Activated gamma-delta T cell (primary cell): ENCODE measurements around the gene VPS37B.
A peak's percentile ranks its signal among the peaks of the same experiment; 100 is the strongest.

Source experiments
- DNase-seq: peaks from one replicate; lab custom pipeline; 2025; lab: John Stamatoyannopoulos, UW

The VPS37B gene

GRCh38 chr12:122866379-122866778 lies 29.5 kb downstream of the VPS37B start:
- DNase-seq, result no peak

DNA sequence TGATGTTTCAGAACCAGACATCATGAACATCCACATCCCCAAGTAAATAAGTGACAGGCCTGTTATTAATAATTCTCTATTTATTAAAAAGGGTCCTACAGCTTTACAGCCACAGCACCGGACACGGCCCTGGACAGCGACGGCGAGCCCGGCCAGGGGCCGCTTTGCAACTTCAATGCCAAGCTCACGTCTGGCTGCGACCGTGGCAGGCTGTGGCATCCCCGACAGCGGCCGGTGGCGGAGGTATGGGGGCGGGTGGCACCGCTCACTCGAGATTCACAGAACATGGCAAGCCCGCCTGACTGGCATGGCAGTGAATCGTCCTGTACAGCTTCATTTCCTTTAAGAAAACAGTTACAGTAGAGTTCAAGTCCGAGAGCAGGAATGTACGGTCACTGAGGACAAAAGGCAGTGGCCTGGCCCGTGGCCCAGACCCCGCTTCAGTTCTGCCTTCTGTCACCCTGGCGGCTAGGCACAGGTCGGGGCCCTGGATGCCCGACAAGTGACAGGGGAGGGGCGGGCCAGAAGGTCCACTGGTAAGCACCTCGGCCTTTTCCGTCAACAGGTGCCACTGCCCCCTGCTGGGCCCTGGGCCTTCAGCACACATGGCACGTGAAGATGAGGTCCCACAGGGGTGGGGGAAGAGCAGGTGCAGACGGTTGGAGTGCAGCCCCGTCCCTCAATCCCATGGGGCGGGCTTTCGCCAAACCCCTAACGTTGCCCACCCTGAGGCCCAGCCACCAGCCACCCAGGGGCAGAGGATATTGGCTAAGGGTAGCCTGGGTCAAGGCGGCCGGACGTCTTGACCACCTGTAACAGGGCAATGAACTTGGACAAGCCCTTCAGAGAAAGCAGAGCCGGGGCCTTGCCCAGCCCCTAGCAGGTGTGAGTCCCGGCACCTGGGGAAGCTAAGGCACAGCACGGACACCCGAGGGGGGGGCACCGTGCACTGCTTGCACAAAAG lies 30.4 kb downstream of the VPS37B start:
- no peak for DNase-seq

GRCh38 chr12:122864894-122865253 lies 31.1 kb downstream of the VPS37B start:
- DNase-seq, result no peak

DNA sequence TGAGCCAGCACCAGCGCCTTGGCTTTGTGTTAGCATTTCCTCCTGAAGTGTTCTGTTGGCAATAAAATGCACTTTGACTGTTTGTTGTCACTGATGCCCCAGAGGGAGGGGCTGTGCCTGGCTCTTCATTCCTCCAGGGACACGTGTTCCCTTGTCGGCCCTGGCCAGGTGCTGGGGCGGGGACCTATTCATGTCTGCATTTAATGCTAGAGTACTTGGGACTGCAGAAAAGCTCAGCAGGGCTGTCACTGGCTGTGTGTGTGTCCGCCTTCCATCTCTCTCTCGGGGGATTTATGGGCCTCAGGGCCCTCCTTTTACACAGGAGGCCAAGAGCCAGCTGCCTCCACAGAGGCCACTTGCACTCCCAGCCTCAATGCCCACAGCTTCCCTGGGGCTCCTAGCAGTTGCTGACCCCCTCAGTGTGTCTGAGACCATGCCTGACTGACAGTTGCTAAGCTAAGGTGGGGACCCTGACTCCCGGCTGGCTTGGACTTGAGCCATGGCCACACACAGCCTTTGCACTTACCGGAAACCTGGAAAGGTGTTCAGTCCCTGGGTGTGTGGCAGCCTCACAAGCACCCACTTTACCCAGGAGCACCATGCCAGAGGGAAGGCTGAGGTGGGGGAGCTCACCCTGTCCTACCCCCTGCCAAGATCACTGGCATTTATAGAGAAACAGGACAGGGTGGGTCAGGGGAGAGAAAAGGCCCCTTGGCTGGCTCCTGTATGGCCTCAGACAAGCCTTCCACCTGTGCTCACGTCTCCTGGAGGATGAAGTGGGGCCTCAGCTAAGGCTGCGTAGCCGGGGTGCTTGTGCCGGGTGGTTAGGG lies 32.8 kb downstream of the VPS37B start:
- DNase-seq, result no peak

- no peak for DNase-seq
Measured at GRCh38 chr12:122862110-122862634, 33.8 kb downstream of the VPS37B start.

DNA sequence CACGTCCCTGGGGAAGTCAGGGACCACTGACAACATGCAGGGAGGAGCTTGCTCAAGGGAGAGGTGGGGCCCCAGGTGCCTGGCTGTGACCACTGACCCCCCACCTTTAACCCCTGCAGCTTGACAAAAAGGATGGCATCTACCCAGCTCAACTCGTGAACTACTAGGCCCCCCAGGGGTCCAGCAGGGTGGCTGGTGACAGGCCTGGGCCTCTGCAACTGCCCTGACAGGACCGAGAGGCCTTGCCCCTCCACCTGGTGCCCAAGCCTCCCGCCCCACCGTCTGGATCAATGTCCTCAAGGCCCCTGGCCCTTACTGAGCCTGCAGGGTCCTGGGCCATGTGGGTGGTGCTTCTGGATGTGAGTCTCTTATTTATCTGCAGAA lies 34.3 kb downstream of the VPS37B start:
- DNase-seq, result no peak

DNA sequence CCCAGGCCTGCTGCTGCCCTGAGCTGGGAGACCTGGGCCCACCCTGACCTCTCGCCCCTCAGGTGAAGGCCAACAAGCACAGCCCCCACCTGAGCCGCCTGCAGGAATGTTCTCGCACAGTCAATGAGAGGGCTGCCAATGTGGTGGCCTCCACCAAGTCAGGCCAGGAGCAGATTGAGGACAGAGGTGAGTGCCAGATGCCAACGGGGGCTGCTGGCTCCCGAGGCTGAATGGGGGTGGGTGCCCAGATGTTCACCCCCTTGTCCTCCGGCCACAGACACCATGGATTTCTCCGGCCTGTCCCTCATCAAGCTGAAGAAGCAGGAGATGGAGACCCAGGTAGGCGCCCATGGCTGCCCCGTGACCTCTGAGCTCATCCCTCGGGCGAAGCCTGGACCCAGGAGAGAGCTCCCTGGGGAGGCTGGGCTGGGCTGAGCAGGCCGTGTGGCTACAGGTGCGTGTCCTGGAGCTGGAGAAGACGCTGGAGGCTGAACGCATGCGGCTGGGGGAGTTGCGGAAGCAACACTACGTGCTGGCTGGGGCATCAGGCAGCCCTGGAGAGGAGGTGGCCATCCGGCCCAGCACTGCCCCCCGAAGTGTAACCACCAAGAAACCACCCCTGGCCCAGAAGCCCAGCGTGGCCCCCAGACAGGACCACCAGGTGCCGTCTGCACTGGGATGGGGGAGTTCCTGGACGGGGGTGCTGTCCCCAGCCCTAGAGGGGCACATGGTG lies 34.9 kb downstream of the VPS37B start:
- no peak for DNase-seq

DNA sequence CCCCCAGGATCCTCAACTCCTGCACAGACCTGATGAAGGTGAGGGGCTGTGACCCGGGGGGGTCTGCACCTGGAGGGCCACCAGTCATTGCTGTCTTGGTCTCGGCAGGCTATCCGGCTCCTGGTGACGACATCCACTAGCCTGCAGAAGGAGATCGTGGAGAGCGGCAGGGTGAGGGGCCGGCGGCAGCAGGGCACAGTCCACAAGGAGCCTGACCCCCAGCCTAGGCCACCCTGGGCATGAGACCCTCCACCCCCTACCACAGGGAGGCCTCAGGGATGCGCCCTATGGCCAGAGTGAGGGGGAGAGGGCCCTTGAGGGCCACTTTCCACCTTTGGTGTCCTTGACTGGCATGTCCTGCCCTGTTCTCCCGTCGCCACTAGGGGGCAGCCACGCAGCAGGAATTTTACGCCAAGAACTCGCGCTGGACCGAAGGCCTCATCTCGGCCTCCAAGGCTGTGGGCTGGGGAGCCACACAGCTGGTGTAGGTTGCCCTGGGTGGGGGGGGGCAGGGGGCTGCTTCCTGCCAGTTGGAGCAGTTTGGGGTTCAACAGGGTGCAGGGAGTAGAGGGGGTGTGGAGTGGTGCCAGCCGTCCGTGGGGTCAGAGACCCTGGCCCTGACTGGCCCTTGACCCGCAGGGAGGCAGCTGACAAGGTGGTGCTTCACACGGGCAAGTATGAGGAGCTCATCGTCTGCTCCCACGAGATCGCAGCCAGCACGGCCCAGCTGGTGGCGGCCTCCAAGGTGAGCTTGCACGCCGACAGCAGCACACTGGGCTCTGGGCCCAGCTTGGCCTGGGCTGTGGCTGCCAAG lies 35.7 kb downstream of the VPS37B start:
- peak; percentile 40 for DNase-seq

DNA sequence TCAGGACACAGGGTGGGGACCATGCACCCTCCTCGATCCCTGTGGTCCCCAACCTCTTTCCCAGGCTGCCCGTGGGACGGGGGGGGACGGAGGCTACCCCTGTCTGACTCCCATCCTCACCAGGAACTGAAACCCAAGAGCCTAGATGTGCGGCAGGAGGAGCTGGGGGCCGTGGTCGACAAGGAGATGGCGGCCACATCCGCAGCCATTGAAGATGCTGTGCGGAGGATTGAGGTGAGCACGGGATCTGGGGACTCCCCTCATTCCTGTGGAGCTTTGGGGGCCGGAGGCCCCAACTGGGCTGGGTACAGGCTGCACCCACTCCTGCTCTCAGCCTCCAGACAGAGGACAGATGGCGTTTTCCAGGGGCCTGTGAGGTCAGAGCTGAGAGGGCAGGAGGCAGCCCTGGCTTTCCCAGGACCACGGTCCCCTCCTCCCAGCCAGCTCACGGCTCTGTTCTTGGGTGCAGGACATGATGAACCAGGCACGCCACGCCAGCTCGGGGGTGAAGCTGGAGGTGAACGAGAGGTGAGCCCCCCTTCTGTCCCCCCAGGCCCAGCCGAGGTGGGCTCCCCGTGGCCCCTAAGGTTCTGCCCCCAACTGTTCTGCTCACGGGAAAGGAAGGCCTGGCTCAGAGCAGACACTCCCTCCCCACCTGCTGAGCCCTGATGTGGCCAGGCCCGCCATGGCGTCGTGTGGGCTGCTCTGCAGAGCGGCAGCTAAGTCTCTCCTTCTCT lies 36.5 kb downstream of the VPS37B start:
- DNase-seq, result no peak

DNA sequence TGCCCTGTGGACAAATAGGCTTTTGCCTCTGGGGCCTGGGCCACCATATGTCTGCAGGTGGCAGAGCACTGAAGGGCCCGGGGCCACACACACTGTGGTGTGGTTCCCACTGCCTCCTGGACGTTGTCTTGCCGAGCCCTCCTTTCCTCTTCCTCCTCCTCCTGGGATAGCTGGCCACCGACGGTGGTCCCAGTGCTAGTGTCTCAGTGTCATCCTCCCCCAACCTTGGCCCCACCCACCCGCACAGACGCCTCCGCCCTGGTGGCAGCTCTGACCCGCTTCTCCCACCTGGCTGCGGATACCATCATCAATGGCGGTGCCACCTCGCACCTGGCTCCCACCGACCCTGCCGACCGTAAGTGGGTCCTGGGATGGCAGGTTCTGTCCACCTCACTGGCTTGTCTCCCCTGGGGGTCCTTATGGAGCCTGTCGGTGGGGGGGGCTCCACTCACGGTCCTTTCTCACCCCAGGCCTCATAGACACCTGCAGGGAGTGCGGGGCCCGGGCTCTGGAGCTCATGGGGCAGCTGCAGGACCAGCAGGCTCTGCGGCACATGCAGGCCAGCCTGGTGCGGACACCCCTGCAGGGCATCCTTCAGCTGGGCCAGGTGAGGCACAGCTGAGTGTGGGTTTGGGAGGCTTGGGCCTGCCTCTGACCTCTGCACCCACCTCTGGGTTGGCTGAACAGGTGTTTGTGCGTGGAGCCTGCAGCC lies 37.2 kb downstream of the VPS37B start:
- no peak for DNase-seq

GRCh38 chr12:122858171-122858570 lies 37.8 kb downstream of the VPS37B start:
- no peak for DNase-seq

DNA sequence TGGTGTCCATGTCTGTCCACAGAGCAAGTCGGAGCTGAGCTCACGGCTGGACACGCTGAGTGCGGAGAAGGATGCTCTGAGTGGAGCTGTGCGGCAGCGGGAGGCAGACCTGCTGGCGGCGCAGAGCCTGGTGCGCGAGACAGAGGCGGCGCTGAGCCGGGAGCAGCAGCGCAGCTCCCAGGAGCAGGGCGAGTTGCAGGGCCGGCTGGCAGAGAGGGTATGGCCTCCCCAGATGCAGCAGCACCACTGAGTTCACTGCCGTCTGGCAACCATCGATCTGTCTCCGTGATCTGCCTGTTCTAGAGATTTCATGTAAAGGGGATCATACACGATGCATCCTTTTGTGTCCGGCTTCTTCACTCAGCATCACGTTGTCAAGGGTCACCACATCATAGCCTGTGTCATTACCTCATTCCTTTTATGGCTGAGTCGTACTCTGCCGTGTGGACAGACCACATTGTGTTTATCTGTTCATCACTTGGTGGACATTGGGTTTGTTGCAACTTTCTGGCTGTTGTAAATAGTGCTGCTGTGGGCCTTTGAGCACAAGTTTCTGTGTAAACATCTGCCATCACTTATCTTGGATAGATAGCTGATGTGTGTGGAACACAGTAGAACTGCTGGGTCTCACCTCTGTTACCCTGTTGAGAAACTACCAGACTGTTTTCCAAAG lies 38.8 kb downstream of the VPS37B start:
- no peak for DNase-seq

- no peak for DNase-seq
Measured at GRCh38 chr12:122855928-122856831, 39.7 kb downstream of the VPS37B start.

DNA sequence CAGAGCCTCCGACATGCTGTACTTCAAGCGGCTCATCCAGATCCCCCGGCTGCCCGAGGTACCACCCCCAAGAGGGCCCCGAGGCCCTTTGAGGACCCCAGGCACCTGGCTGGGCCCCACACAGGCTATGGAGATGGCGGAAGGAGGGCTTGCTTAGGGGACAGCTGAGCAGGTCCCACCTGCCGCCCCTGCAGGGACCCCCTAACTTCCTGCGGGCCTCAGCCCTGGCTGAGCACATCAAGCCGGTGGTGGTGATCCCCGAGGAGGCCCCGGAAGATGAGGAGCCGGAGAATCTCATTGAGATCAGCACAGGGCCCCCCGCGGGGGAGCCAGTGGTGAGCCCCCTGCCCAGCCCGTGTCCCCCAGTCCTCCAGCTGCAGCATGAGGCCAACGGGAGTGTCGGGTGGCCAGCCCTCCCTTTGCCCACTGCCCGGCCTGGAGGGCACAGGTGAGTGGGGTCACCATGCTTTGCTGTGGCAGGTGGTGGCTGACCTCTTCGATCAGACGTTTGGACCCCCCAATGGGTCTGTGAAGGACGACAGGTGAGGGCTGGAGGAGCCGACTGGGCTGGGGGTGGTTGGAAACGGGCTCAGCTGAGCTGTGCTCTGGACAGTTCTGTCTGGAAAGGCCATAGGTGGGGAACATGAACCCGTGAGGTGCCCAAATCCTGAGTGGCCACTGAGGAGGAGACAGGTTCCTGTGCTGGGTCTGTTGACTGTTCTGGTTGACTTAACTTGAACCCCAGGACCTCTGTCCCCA lies 40.7 kb downstream of the VPS37B start:
- no peak for DNase-seq

DNA sequence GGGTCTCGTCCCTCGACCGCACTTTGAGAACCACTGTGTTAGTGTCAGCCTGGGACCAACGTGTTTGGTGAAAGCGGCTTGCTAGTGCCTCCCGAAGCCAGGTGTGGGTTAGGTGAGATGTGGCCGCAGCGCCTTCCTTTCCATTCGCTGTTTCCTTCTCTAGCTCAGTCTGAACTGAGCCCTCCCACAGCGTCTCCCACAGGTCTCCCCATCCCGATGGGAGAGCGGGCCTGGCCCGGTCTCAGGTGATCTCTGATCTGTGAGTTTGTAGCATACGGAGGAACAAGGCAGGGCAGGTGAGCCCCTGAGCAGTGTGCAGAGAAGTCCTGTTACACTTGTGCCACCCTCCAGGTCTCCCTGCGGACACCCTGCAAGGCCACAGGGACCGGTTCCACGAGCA lies 41.4 kb downstream of the VPS37B start:
- no peak for DNase-seq

GRCh38 chr12:122853582-122854245 lies 42.2 kb downstream of the VPS37B start:
- no peak for DNase-seq
